ENCODE measurements around the gene MC2R.
"Not testable (repeated sequence)": the region's sequence is repeated elsewhere in the genome, so short reads cannot be mapped to it uniquely, and the experiment has no call there.

Gene MC2R

GRCh38 chr18:13893418-13893760, 21.9 kb downstream of the MC2R start:
- no peak for DNase-seq (ENCODE audit: low spot score)

- no peak for DNase-seq (ENCODE audit: low spot score)
Observed at GRCh38 chr18:13892098-13892497, 23.2 kb downstream of the MC2R start.

GRCh38 chr18:13890761-13891361, 24.5 kb downstream of the MC2R start:
- DNase-seq (ENCODE audit: low spot score): no peak

- peak; percentile 77 for DNase-seq (ENCODE audit: low spot score)
Observed at GRCh38 chr18:13889671-13890070, 25.7 kb downstream of the MC2R start.

- no peak for DNase-seq (ENCODE audit: low spot score)
Observed at GRCh38 chr18:13888191-13888716, 27.1 kb downstream of the MC2R start.

GRCh38 chr18:13885009-13885408, 30.3 kb downstream of the MC2R start:
- no peak for DNase-seq (ENCODE audit: low spot score)

GRCh38 chr18:13879937-13880336, 35.4 kb downstream of the MC2R start:
- no peak for DNase-seq (ENCODE audit: low spot score)

- DNase-seq (ENCODE audit: low spot score): no peak
Observed at GRCh38 chr18:13879492-13879891, 35.8 kb downstream of the MC2R start.

- no peak for DNase-seq (ENCODE audit: low spot score)
Observed at GRCh38 chr18:13878857-13879256, 36.5 kb downstream of the MC2R start.

GRCh38 chr18:13877157-13877556, 38.2 kb downstream of the MC2R start:
- no peak for DNase-seq (ENCODE audit: low spot score)

- DNase-seq (ENCODE audit: low spot score): no peak
Observed at GRCh38 chr18:13874558-13874957, 40.8 kb downstream of the MC2R start.

- no peak for DNase-seq (ENCODE audit: low spot score)
Observed at GRCh38 chr18:13872932-13873331, 42.4 kb downstream of the MC2R start.

GRCh38 chr18:13872373-13872772, 43.0 kb downstream of the MC2R start:
- no peak for DNase-seq (ENCODE audit: low spot score)

- no peak for DNase-seq (ENCODE audit: low spot score)
Observed at GRCh38 chr18:13871701-13872100, 43.6 kb downstream of the MC2R start.

GRCh38 chr18:13868501-13869271, 46.6 kb downstream of the MC2R start:
- no peak for DNase-seq (ENCODE audit: low spot score)

- DNase-seq (ENCODE audit: low spot score): not testable (repeated sequence)
Observed at GRCh38 chr18:13862898-13863297, 52.4 kb downstream of the MC2R start.

- DNase-seq (ENCODE audit: low spot score): no peak
Observed at GRCh38 chr18:13849791-13850190, 65.5 kb downstream of the MC2R start.

GRCh38 chr18:13836559-13836958, 78.8 kb downstream of the MC2R start:
- DNase-seq (ENCODE audit: low spot score): no peak

- DNase-seq (ENCODE audit: low spot score): no peak
Observed at GRCh38 chr18:13835202-13835601, 80.1 kb downstream of the MC2R start.

- DNase-seq (ENCODE audit: low spot score): no peak
Observed at GRCh38 chr18:13834496-13835015, 80.8 kb downstream of the MC2R start.
